LNCAP (cell line): ENCODE measurements around the gene TMEM135.

ENCODE experiments used
- CTCF ChIP-seq: fragments of 450-650 bp; IDR thresholded peaks from 2 replicates; pipeline ENCODE4 v1.5.1; 2017; ENCODE audit warnings: mild to moderate bottlenecking

Gene TMEM135

GRCh38 chr11:87101956-87102580 is 64.3 kb downstream of the TMEM135 start:
- no peak for TF ChIP-seq CTCF

- TF ChIP-seq CTCF = no peak
Measured at GRCh38 chr11:87110443-87111131, 72.9 kb downstream of the TMEM135 start.

GRCh38 chr11:87114093-87114492 is 76.4 kb downstream of the TMEM135 start:
- TF ChIP-seq CTCF = no peak

GRCh38 chr11:87116185-87116584 is 78.5 kb downstream of the TMEM135 start:
- TF ChIP-seq CTCF = no peak

- TF ChIP-seq CTCF = no peak
Measured at GRCh38 chr11:87120937-87121336, 83.2 kb downstream of the TMEM135 start.

- no peak for TF ChIP-seq CTCF
Measured at GRCh38 chr11:87122852-87123251, 85.1 kb downstream of the TMEM135 start.

- TF ChIP-seq CTCF = no peak
Measured at GRCh38 chr11:87125257-87125656, 87.5 kb downstream of the TMEM135 start.
